CD4-positive, alpha-beta T cell (primary cell): ENCODE results near the gene PLXNC1. TPM values are rescaled to one million over a fixed set of nuclear protein-coding genes. Genes with fewer than 3 reads are reported as not detected.
A peak's percentile ranks its signal among the peaks of the same experiment; 100 is the strongest.

Source experiments
- ATAC-seq: fragments of 200-7000 bp; cut with Tn5 transposase; one replicate; pipeline ENCODE4 v1.10.0; 2022; ENCODE audit warnings: mild to moderate bottlenecking; ENCODE audit not compliant: poor library complexity
- CTCF ChIA-PET: fragments of 350-600 bp; sonication (Branson Sonifier 250); formaldehyde crosslinking; loops from one replicate; lab custom pipeline; 2021; ENCODE audit warnings: antibody characterized with exemption, inconsistent platforms; lab: Charles Lee
- POLR2A ChIA-PET: fragments of 350-600 bp; sonication (Branson Sonifier 250); formaldehyde crosslinking; loops from one replicate; lab custom pipeline; 2021; ENCODE audit warnings: antibody characterized with exemption, inconsistent platforms; lab: Charles Lee
- DNase-seq, 14 experiments: peaks; one replicate each; pipeline ENCODE4 v3.0.0-alpha.2; 2013 to 2020; ENCODE audit warnings: mixed read lengths in 2 of 14
- H3K27ac ChIP-seq, 2 donors: one replicate each; pipeline versions ENCODE4 v1.5.1 to v1.7.0; 2013; ENCODE audit warnings: low read length in 2 of 2, low read depth in 1 of 2, mild to moderate bottlenecking in 1 of 2
- H3K27me3 ChIP-seq, 2 experiments: 1 replicate in 1 of 2; 2 replicates in 1 of 2; pipeline versions ENCODE4 v1.6.1 to v1.7.0; 2013; ENCODE audit warnings: low read length in 2 of 2, control low read depth in 1 of 2, mild to moderate bottlenecking in 1 of 2, moderate library complexity in 1 of 2; ENCODE audit not compliant: insufficient read depth in 2 of 2, control insufficient read depth in 1 of 2
- H3K36me3 ChIP-seq: one replicate; pipeline ENCODE4 v1.6.1; 2013; ENCODE audit warnings: low read length, control low read depth; ENCODE audit not compliant: insufficient read depth
- H3K4me1 ChIP-seq: one replicate; pipeline ENCODE4 v1.6.1; 2013; ENCODE audit warnings: low read length, control low read depth; ENCODE audit not compliant: insufficient read depth
- H3K4me3 ChIP-seq: one replicate; pipeline ENCODE4 v1.5.1; 2013; ENCODE audit warnings: mild to moderate bottlenecking, low read length, moderate library complexity
- H3K9me3 ChIP-seq, 2 experiments: 1 replicate in 1 of 2; 2 replicates in 1 of 2; pipeline versions ENCODE4 v1.6.1 to v1.7.0; 2013; ENCODE audit warnings: low read length in 2 of 2, mild to moderate bottlenecking in 2 of 2, control low read depth in 1 of 2, moderate library complexity in 1 of 2; ENCODE audit not compliant: control insufficient read depth in 1 of 2, insufficient read depth in 1 of 2
- H3K27ac Mint-ChIP-seq: one replicate; pipeline ENCODE4 v1.8.0; 2020; ENCODE audit warnings: mixed read lengths
- H3K27me3 Mint-ChIP-seq: one replicate; pipeline ENCODE4 v1.8.0; 2021; ENCODE audit warnings: mixed read lengths
- H3K36me3 Mint-ChIP-seq: one replicate; pipeline ENCODE4 v1.8.0; 2021; ENCODE audit warnings: low read depth, mixed read lengths
- H3K4me1 Mint-ChIP-seq: one replicate; pipeline ENCODE4 v1.8.0; 2021; ENCODE audit warnings: low read depth, mixed read lengths
- H3K4me3 Mint-ChIP-seq: one replicate; pipeline ENCODE4 v1.8.0; 2020; ENCODE audit warnings: mild to moderate bottlenecking, mixed read lengths
- H3K9me3 Mint-ChIP-seq: one replicate; pipeline ENCODE4 v1.8.0; 2020; ENCODE audit warnings: mixed read lengths
- intact Hi-C, 2 experiments: fragments of 100-400 bp; cut with DNase I in 1 of 2; cut with micrococcal nuclease in 1 of 2; formaldehyde crosslinking; loops; one replicate each; pipeline versions ENCODE4 v1.15.1 to v1.9.0; 2023 to 2025; cut with DNase I, micrococcal nuclease
- total RNA-seq, 174 experiments: library from RNA in 2 of 174; stranded (reverse) in 2 of 174; gene quantifications; one replicate each; pipeline ENCODE4 v1.2.3 and lab custom pipeline; 2021 to 2026
- TF ChIP-seq, protein P1 (sequence below): fragments of 200-600 bp; IDR thresholded peaks from one replicate; pipeline ENCODE4 v1.8.0; 2022; ENCODE audit warnings: antibody characterized with exemption, mild to moderate bottlenecking

The PLXNC1 gene
- total RNA-seq, 2 experiments from 2014 or later: 5.2 to 5.3 TPM

DNA sequence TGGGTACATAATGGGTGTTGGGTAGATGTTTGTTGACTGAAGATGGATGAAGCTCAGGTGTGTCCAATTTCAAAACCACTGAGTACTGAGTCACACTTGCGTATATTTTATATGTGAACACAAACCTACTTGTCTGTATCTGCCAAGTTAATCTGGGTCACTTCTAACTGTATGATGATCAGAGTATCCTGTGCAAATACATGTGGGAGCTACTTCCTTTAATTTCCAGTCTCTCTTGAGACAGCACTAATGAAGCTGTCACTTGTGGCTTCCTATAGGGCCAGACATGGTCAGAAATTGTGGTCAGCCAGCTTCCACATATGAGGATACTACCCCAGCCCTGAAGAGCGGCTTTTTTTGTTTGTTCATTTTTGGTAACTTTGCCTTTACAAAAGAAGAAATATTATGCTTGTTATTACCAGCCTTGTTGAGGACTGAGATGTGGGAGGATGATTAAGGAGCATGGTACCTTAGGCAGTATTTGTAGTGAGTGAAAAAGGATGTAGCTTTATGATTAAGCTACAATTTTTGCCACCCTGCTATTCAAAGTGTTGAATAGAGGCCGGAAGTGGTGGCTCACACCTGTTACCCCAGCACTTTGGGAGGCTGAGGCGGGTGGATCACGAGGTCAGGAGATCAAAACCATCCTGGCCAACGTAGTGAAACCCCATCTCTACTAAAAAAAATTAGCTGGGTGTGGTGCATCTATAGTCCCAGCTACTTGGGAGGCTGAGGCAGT is 32.4 kb downstream of the PLXNC1 start:
- H3K27ac ChIP-seq: no peak overlapping the region
- Mint-ChIP-seq H3K27me3 (no peaks in the 10 kb centered on the region), H3K4me3 (no peak overlapping the region), H3K36me3 (peaks cover 12% of the 10 kb centered on the region), H3K9me3 (no peaks in the 10 kb centered on the region), H3K4me1 (peaks cover 6% of the 10 kb centered on the region), H3K27ac (no peak overlapping the region)
- ChIA-PET POLR2A (interaction anchor here (1.0 kb wide), 1 partner anchor 28 kb away, joined by 4 read pairs; no protein-coding TSS in a partner anchor), CTCF (interaction anchor here (0.7 kb wide), 1 partner anchor 29 kb away, joined by 4 read pairs; no protein-coding TSS in a partner anchor)
- H3K9me3 ChIP-seq: no peaks in the 10 kb centered on the region
- ATAC-seq: no peak
- intact Hi-C loops: no loop called here
- no peaks in the 10 kb centered on the region for H3K27me3 ChIP-seq
- no peaks in the 10 kb centered on the region for H3K36me3 ChIP-seq
- TF ChIP-seq, protein P1, sequence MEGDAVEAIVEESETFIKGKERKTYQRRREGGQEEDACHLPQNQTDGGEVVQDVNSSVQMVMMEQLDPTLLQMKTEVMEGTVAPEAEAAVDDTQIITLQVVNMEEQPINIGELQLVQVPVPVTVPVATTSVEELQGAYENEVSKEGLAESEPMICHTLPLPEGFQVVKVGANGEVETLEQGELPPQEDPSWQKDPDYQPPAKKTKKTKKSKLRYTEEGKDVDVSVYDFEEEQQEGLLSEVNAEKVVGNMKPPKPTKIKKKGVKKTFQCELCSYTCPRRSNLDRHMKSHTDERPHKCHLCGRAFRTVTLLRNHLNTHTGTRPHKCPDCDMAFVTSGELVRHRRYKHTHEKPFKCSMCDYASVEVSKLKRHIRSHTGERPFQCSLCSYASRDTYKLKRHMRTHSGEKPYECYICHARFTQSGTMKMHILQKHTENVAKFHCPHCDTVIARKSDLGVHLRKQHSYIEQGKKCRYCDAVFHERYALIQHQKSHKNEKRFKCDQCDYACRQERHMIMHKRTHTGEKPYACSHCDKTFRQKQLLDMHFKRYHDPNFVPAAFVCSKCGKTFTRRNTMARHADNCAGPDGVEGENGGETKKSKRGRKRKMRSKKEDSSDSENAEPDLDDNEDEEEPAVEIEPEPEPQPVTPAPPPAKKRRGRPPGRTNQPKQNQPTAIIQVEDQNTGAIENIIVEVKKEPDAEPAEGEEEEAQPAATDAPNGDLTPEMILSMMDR: no peak
- peak in 3 of 14 experiments; percentile 34 to 55 (median 44) for DNase-seq
- peaks cover 4% of the 10 kb centered on the region for H3K4me1 ChIP-seq
- no peak overlapping the region for H3K4me3 ChIP-seq

DNA sequence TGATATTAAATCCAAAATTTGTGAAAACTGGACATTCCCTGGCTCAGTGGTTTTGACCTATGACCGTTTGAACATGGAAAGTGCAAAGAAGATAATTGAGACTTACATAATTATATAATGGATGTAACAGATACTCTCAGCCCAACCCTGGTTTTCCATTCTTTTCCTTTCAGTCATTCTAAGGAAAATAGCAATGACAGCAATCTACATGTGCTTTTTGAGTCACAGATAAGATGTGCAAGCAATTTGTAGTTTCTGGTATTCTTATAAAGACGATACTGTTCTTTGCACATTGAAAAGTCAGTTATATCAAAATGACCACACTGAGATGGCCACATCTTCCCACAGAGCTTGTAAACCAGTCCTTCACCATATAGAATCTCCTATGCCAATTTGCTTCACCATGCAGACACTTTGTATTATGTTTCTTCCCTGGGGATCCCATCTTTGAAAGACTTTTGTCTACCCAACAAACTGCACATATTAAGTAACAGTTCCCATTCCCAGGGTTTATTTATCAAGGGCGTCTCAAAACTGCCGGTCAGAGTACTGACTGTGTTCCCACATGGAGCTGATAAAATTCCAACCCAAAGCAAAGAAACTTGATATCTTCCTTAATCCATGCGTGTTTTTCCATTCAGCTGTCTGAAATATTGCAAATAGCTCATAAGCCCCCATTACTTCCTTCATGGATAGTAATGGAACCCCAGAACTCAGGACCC is 34.8 kb downstream of the PLXNC1 start:
- Histone ChIP-seq H3K4me3 (no peak overlapping the region), H3K27ac (no peak overlapping the region), H3K36me3 (peaks cover 5% of the 10 kb centered on the region), H3K9me3 (no peaks in the 10 kb centered on the region), H3K4me1 (peaks cover 4% of the 10 kb centered on the region), H3K27me3 (no peaks in the 10 kb centered on the region)
- H3K9me3 Mint-ChIP-seq: no peaks in the 10 kb centered on the region
- no peaks in the 10 kb centered on the region for H3K4me1 Mint-ChIP-seq
- intact Hi-C loops: no loop called here
- H3K36me3 Mint-ChIP-seq: peaks cover 12% of the 10 kb centered on the region
- no peaks in the 10 kb centered on the region for H3K27me3 Mint-ChIP-seq
- ATAC-seq (no peak), DNase-seq (no peak)
- H3K27ac Mint-ChIP-seq: no peak overlapping the region
- CTCF ChIA-PET: no interaction called here
- POLR2A ChIA-PET: no interaction called here
- H3K4me3 Mint-ChIP-seq: no peak overlapping the region
- TF ChIP-seq, protein P1: no peak

DNA sequence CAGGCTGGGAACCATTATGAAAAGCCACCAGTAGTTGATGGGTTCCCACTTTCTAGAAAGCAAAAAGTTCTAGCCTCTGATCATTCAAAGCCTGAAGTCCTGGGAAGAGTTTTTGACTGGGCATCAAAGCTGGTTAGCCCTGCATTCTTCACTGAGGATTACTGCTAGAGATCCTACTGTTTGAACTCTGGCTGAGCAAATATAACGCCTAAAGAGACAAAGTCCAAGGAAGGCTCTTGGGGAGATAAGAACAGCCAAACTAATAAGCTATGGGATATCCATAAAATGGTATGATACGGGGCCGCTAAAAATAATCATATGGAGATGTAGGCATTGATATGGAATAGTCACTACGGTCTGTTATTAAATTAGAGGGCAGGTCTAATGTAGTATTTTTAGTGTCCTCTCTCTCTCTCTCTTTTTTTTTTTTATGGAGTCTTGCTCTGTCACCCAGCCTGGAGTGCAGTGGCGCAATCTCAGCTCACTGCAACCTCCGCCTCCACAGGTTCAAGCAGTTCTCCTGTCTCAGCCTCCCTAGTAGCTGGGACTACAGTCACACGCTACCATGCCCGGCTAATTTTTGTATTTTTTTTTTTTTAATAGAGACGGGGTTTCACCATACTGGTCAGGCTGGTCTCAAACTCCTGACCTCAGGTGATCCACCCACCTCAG is 35.5 kb downstream of the PLXNC1 start:
- no peak overlapping the region for H3K27ac Mint-ChIP-seq
- no peaks in the 10 kb centered on the region for H3K9me3 Mint-ChIP-seq
- H3K4me1 Mint-ChIP-seq: no peaks in the 10 kb centered on the region
- peaks cover 5% of the 10 kb centered on the region for H3K36me3 ChIP-seq
- H3K9me3 ChIP-seq: no peaks in the 10 kb centered on the region
- ChIA-PET CTCF (no interaction called here), POLR2A (no interaction called here)
- DNase-seq (no peak), ATAC-seq (no peak)
- no peak overlapping the region for H3K27ac ChIP-seq
- no peak overlapping the region for H3K4me3 Mint-ChIP-seq
- H3K4me1 ChIP-seq: peaks cover 4% of the 10 kb centered on the region
- H3K27me3 Mint-ChIP-seq: no peaks in the 10 kb centered on the region
- intact Hi-C loops: no loop called here
- no peaks in the 10 kb centered on the region for H3K27me3 ChIP-seq
- H3K4me3 ChIP-seq: no peak overlapping the region
- peaks cover 12% of the 10 kb centered on the region for H3K36me3 Mint-ChIP-seq
- TF ChIP-seq, protein P1: no peak
